ENCODE results near the gene GBE1. TPM values are rescaled to one million over a fixed set of nuclear protein-coding genes. Genes with fewer than 3 reads are reported as not detected.

GBE1 gene
- total RNA-seq, 1 donor from 2014 or later = 14.7 TPM

GRCh38 chr3:81462921-81463320, 298.5 kb downstream of the GBE1 start:
- Mint-ChIP-seq H3K36me3 (no peaks in the 10 kb centered on the region), H3K27ac (no peak overlapping the region), H3K4me3 (no peak overlapping the region), H3K27me3 (no peaks in the 10 kb centered on the region), H3K4me1 (ENCODE audit: unreplicated experiment) (peaks cover 5% of the 10 kb centered on the region), H3K9me3 (no peaks in the 10 kb centered on the region)
- no peak for DNase-seq (ENCODE audit: extremely low spot score, unreplicated experiment)
- TF ChIP-seq CTCF (conservative IDR thresholded peaks at IDR 0.05) = no peak

- Mint-ChIP-seq H3K4me1 (ENCODE audit: unreplicated experiment) (peaks cover 5% of the 10 kb centered on the region), H3K4me3 (no peak overlapping the region), H3K27me3 (no peaks in the 10 kb centered on the region), H3K9me3 (no peaks in the 10 kb centered on the region), H3K27ac (no peak overlapping the region), H3K36me3 (no peaks in the 10 kb centered on the region)
- no peak for DNase-seq (ENCODE audit: extremely low spot score, unreplicated experiment)
- no peak for TF ChIP-seq CTCF (conservative IDR thresholded peaks at IDR 0.05)
These were observed 301.7 kb downstream of the GBE1 start for GRCh38 chr3:81459733-81460132.

GRCh38 chr3:81452418-81452817, 309.0 kb downstream of the GBE1 start:
- Mint-ChIP-seq H3K9me3 (peaks cover 5% of the 10 kb centered on the region), H3K27me3 (no peaks in the 10 kb centered on the region), H3K27ac (no peak overlapping the region), H3K4me3 (no peak overlapping the region), H3K4me1 (ENCODE audit: unreplicated experiment) (peaks cover 12% of the 10 kb centered on the region), H3K36me3 (no peaks in the 10 kb centered on the region)
- DNase-seq (ENCODE audit: extremely low spot score, unreplicated experiment) = no peak
- TF ChIP-seq CTCF (conservative IDR thresholded peaks at IDR 0.05) = no peak

GRCh38 chr3:81451611-81452010, 309.8 kb downstream of the GBE1 start:
- peaks cover 12% of the 10 kb centered on the region for H3K4me1 Mint-ChIP-seq (ENCODE audit: unreplicated experiment)
- peaks cover 5% of the 10 kb centered on the region for H3K9me3 Mint-ChIP-seq
- no peaks in the 10 kb centered on the region for H3K27me3 Mint-ChIP-seq
- H3K4me3 Mint-ChIP-seq = no peak overlapping the region
- no peak for TF ChIP-seq CTCF (conservative IDR thresholded peaks at IDR 0.05)
- no peak overlapping the region for H3K27ac Mint-ChIP-seq
- DNase-seq (ENCODE audit: extremely low spot score, unreplicated experiment) = no peak
- H3K36me3 Mint-ChIP-seq = no peaks in the 10 kb centered on the region

GRCh38 chr3:81451140-81451539, 310.3 kb downstream of the GBE1 start:
- Mint-ChIP-seq H3K9me3 (peaks cover 5% of the 10 kb centered on the region), H3K4me3 (no peak overlapping the region), H3K4me1 (ENCODE audit: unreplicated experiment) (peaks cover 12% of the 10 kb centered on the region), H3K27ac (no peak overlapping the region), H3K27me3 (no peaks in the 10 kb centered on the region), H3K36me3 (no peaks in the 10 kb centered on the region)
- TF ChIP-seq CTCF (conservative IDR thresholded peaks at IDR 0.05) = no peak
- no peak for DNase-seq (ENCODE audit: extremely low spot score, unreplicated experiment)

GRCh38 chr3:81446806-81447205, 314.6 kb downstream of the GBE1 start:
- Mint-ChIP-seq H3K4me1 (ENCODE audit: unreplicated experiment) (peaks cover 12% of the 10 kb centered on the region), H3K27me3 (no peaks in the 10 kb centered on the region), H3K4me3 (no peak overlapping the region), H3K27ac (no peak overlapping the region), H3K36me3 (no peaks in the 10 kb centered on the region), H3K9me3 (peaks cover 3% of the 10 kb centered on the region)
- no peak for DNase-seq (ENCODE audit: extremely low spot score, unreplicated experiment)
- no peak for TF ChIP-seq CTCF (conservative IDR thresholded peaks at IDR 0.05)
